Measurements from ENCODE around the gene FMNL2. TPM values are rescaled to one million over a fixed set of nuclear protein-coding genes. Genes with fewer than 3 reads are reported as not detected.
A peak's percentile ranks its signal among the peaks of the same experiment; 100 is the strongest.

Gene FMNL2
- total and polyA plus RNA-seq, 4 donors = 81.1 to 173 (median 146) TPM

- H3K27ac ChIP-seq (ENCODE audit: low read depth, low read length) = peak overlapping the region; percentile 74
- H3K4me3 ChIP-seq (ENCODE audit: low read depth, low read length) = no peak overlapping the region
- peak in 4 of 6 donors; percentile 36 to 81 (median 66) for DNase-seq (ENCODE audit: low read depth in 4 of 6, low spot score in 6 of 6)
- no peaks in the 10 kb centered on the region for H3K9me3 ChIP-seq (ENCODE audit: control insufficient read depth, insufficient read depth, low read length)
- no peaks in the 10 kb centered on the region for H3K27me3 ChIP-seq (ENCODE audit: control insufficient read depth, insufficient read depth, low read length)
- peaks cover under 1% of the 10 kb centered on the region for H3K36me3 ChIP-seq (ENCODE audit: control insufficient read depth, insufficient read depth, low read length)
- WGBS (ENCODE audit: insufficient coverage) = 11% methylated on average over 2 of the region's 2 CpGs
- peaks cover 9% of the 10 kb centered on the region for H3K4me1 ChIP-seq (ENCODE audit: control insufficient read depth, insufficient read depth, low read length)
These were observed 60.1 kb downstream of the FMNL2 start for GRCh38 chr2:152395103-152395502.

- H3K4me3 ChIP-seq (ENCODE audit: low read depth, low read length) = no peak overlapping the region
- no CpG with 5 or more reads among the region's 6 CpGs for WGBS (ENCODE audit: insufficient coverage)
These were observed 60.6 kb downstream of the FMNL2 start for GRCh38 chr2:152395572-152395971.

GRCh38 chr2:152396051-152396511, 61.1 kb downstream of the FMNL2 start:
- H3K9me3 ChIP-seq (ENCODE audit: control insufficient read depth, insufficient read depth, low read length) = no peaks in the 10 kb centered on the region
- no peaks in the 10 kb centered on the region for H3K36me3 ChIP-seq (ENCODE audit: control insufficient read depth, insufficient read depth, low read length)
- 100% methylated on average over 1 of the region's 4 CpGs for WGBS (ENCODE audit: insufficient coverage)
- DNase-seq (ENCODE audit: low read depth in 4 of 6, low spot score in 6 of 6) = peak in 1 of 6 donors; percentile 50
- peak overlapping the region; percentile 72 for H3K27ac ChIP-seq (ENCODE audit: low read depth, low read length)
- peak overlapping the region; percentile 1 for H3K4me3 ChIP-seq (ENCODE audit: low read depth, low read length)
- peaks cover 9% of the 10 kb centered on the region for H3K4me1 ChIP-seq (ENCODE audit: control insufficient read depth, insufficient read depth, low read length)
- no peaks in the 10 kb centered on the region for H3K27me3 ChIP-seq (ENCODE audit: control insufficient read depth, insufficient read depth, low read length)

More at GRCh38 chr2:152395572-152395971, 60.6 kb downstream of the FMNL2 start:
- H3K27ac ChIP-seq (ENCODE audit: low read depth, low read length) = peak overlapping the region; percentile 74
- peaks cover 8% of the 10 kb centered on the region for H3K4me1 ChIP-seq (ENCODE audit: control insufficient read depth, insufficient read depth, low read length)
- H3K36me3 ChIP-seq (ENCODE audit: control insufficient read depth, insufficient read depth, low read length) = no peaks in the 10 kb centered on the region
- no peaks in the 10 kb centered on the region for H3K27me3 ChIP-seq (ENCODE audit: control insufficient read depth, insufficient read depth, low read length)
- no peaks in the 10 kb centered on the region for H3K9me3 ChIP-seq (ENCODE audit: control insufficient read depth, insufficient read depth, low read length)
- peak in 1 of 6 donors; percentile 41 for DNase-seq (ENCODE audit: low read depth in 4 of 6, low spot score in 6 of 6)

- no peak for DNase-seq (ENCODE audit: low read depth in 4 of 6, low spot score in 6 of 6)
- Histone ChIP-seq H3K4me1 (ENCODE audit: control insufficient read depth, insufficient read depth, low read length) (peaks cover 10% of the 10 kb centered on the region), H3K36me3 (ENCODE audit: control insufficient read depth, insufficient read depth, low read length) (no peaks in the 10 kb centered on the region), H3K9me3 (ENCODE audit: control insufficient read depth, insufficient read depth, low read length) (no peaks in the 10 kb centered on the region), H3K27ac (ENCODE audit: low read depth, low read length) (peak overlapping the region; percentile 61), H3K27me3 (ENCODE audit: control insufficient read depth, insufficient read depth, low read length) (no peaks in the 10 kb centered on the region), H3K4me3 (ENCODE audit: low read depth, low read length) (no peak overlapping the region)
- WGBS (ENCODE audit: insufficient coverage) = no CpG with 5 or more reads among the region's 2 CpGs
These were observed 61.8 kb downstream of the FMNL2 start for GRCh38 chr2:152396763-152397162.

GRCh38 chr2:152399003-152399402, 64.0 kb downstream of the FMNL2 start:
- no peaks in the 10 kb centered on the region for H3K36me3 ChIP-seq (ENCODE audit: control insufficient read depth, insufficient read depth, low read length)
- H3K27ac ChIP-seq (ENCODE audit: low read depth, low read length) = no peak overlapping the region
- H3K4me3 ChIP-seq (ENCODE audit: low read depth, low read length) = no peak overlapping the region
- no peaks in the 10 kb centered on the region for H3K27me3 ChIP-seq (ENCODE audit: control insufficient read depth, insufficient read depth, low read length)
- DNase-seq (ENCODE audit: low read depth in 4 of 6, low spot score in 6 of 6) = no peak
- WGBS (ENCODE audit: insufficient coverage) = 78% methylated on average over 4 of the region's 4 CpGs
- no peaks in the 10 kb centered on the region for H3K9me3 ChIP-seq (ENCODE audit: control insufficient read depth, insufficient read depth, low read length)
- H3K4me1 ChIP-seq (ENCODE audit: control insufficient read depth, insufficient read depth, low read length) = peaks cover 20% of the 10 kb centered on the region

GRCh38 chr2:152400607-152401214, 65.7 kb downstream of the FMNL2 start:
- DNase-seq (ENCODE audit: low read depth in 4 of 6, low spot score in 6 of 6) = no peak
- WGBS (ENCODE audit: insufficient coverage) = no CpG with 5 or more reads among the region's 2 CpGs
- Histone ChIP-seq H3K27me3 (ENCODE audit: control insufficient read depth, insufficient read depth, low read length) (no peaks in the 10 kb centered on the region), H3K9me3 (ENCODE audit: control insufficient read depth, insufficient read depth, low read length) (no peaks in the 10 kb centered on the region), H3K36me3 (ENCODE audit: control insufficient read depth, insufficient read depth, low read length) (no peaks in the 10 kb centered on the region), H3K4me3 (ENCODE audit: low read depth, low read length) (no peak overlapping the region), H3K27ac (ENCODE audit: low read depth, low read length) (no peak overlapping the region), H3K4me1 (ENCODE audit: control insufficient read depth, insufficient read depth, low read length) (peaks cover 20% of the 10 kb centered on the region)

GRCh38 chr2:152402780-152403759, 68.1 kb downstream of the FMNL2 start:
- Histone ChIP-seq H3K27me3 (ENCODE audit: control insufficient read depth, insufficient read depth, low read length) (no peaks in the 10 kb centered on the region), H3K9me3 (ENCODE audit: control insufficient read depth, insufficient read depth, low read length) (no peaks in the 10 kb centered on the region), H3K27ac (ENCODE audit: low read depth, low read length) (no peak overlapping the region), H3K4me1 (ENCODE audit: control insufficient read depth, insufficient read depth, low read length) (peaks cover 23% of the 10 kb centered on the region), H3K36me3 (ENCODE audit: control insufficient read depth, insufficient read depth, low read length) (no peaks in the 10 kb centered on the region), H3K4me3 (ENCODE audit: low read depth, low read length) (no peak overlapping the region)
- DNase-seq (ENCODE audit: low read depth in 4 of 6, low spot score in 6 of 6) = peak in 1 of 6 donors; percentile 46
- WGBS (ENCODE audit: insufficient coverage) = 92% methylated on average over 2 of the region's 12 CpGs

GRCh38 chr2:152405206-152406118, 70.5 kb downstream of the FMNL2 start:
- Histone ChIP-seq H3K27ac (ENCODE audit: low read depth, low read length) (peak overlapping the region; percentile 37), H3K4me1 (ENCODE audit: control insufficient read depth, insufficient read depth, low read length) (peaks cover 21% of the 10 kb centered on the region), H3K27me3 (ENCODE audit: control insufficient read depth, insufficient read depth, low read length) (no peaks in the 10 kb centered on the region), H3K4me3 (ENCODE audit: low read depth, low read length) (no peak overlapping the region), H3K9me3 (ENCODE audit: control insufficient read depth, insufficient read depth, low read length) (no peaks in the 10 kb centered on the region), H3K36me3 (ENCODE audit: control insufficient read depth, insufficient read depth, low read length) (no peaks in the 10 kb centered on the region)
- 86% methylated on average over 2 of the region's 2 CpGs for WGBS (ENCODE audit: insufficient coverage)
- no peak for DNase-seq (ENCODE audit: low read depth in 4 of 6, low spot score in 6 of 6)

Measured in spinal cord (tissue), 10 donors.